ENCODE results near the gene RNF208.

Gene RNF208

GRCh38 chr9:137266585-137267453 lies 44.8 kb upstream of the RNF208 start:
- DNase-seq (ENCODE audit: extremely low read depth, low read depth) = no peak
- TF ChIP-seq, protein P1, sequence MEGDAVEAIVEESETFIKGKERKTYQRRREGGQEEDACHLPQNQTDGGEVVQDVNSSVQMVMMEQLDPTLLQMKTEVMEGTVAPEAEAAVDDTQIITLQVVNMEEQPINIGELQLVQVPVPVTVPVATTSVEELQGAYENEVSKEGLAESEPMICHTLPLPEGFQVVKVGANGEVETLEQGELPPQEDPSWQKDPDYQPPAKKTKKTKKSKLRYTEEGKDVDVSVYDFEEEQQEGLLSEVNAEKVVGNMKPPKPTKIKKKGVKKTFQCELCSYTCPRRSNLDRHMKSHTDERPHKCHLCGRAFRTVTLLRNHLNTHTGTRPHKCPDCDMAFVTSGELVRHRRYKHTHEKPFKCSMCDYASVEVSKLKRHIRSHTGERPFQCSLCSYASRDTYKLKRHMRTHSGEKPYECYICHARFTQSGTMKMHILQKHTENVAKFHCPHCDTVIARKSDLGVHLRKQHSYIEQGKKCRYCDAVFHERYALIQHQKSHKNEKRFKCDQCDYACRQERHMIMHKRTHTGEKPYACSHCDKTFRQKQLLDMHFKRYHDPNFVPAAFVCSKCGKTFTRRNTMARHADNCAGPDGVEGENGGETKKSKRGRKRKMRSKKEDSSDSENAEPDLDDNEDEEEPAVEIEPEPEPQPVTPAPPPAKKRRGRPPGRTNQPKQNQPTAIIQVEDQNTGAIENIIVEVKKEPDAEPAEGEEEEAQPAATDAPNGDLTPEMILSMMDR (IDR thresholded peaks at IDR 0.05; ENCODE audit: low read depth, low read length) = no peak

- DNase-seq (ENCODE audit: extremely low read depth, low read depth) = no peak
These were observed 44.1 kb upstream of the RNF208 start for GRCh38 chr9:137266162-137266527.

DNA sequence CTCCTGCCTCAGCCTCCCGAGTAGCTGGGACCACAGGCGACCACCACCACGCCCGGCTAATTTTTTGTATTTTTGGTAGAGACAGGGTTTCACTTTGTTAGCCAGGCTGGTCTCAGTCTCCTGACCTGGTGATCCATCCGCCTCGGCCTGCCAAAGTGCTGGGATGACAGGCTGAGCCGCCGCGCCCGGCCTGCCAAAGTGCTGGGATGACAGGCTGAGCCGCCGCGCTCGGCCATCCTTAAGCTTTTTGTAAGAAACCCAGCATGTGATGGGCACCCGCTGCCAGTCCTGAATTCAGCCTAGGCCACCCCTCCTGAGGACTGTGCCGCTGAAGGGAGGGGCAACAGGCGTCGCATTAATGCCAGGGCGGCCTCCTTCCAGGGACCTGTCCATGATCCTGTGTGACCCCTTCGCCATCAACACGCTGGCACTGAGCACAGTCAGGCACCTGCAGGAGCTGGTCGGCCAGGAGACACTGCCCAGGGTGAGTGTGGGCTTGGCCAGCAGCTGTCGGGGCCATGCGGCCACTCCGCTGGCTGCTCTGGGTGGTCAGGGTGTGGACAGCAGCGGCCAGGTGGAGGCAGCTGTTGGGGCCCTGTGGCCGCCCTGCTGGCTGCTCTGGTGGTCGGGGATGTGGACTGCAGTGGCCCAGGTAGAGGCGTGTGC lies 43.6 kb upstream of the RNF208 start:
- TF ChIP-seq, protein P1 (IDR thresholded peaks at IDR 0.05; ENCODE audit: low read depth, low read length) = no peak
- no peak for DNase-seq (ENCODE audit: extremely low read depth, low read depth)

More at GRCh38 chr9:137266162-137266527, 44.1 kb upstream of the RNF208 start:
- TF ChIP-seq, protein P1 (IDR thresholded peaks at IDR 0.05; ENCODE audit: low read depth, low read length) = no peak

DNA sequence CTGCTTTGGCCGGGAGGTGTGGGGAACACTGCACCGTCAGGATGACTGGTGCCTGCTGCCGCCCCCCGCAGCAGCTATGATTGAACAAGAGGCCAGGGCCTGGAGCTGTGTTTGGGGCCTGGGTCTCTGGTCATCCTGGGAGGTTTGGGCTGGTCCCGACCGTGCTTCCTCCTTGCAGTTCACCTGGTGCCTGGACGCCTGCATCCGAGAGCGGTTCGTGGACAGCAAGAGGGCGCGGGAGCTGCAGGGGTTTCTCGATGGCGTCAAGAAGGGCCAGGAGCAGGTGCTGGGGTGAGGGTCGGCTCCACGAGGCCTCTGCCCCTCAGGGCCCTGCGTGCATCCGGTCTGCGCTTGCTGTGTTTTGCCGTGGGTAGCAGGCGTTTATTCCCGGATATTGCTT lies 42.0 kb upstream of the RNF208 start:
- TF ChIP-seq, protein P1 (IDR thresholded peaks at IDR 0.05; ENCODE audit: low read depth, low read length) = no peak

DNA sequence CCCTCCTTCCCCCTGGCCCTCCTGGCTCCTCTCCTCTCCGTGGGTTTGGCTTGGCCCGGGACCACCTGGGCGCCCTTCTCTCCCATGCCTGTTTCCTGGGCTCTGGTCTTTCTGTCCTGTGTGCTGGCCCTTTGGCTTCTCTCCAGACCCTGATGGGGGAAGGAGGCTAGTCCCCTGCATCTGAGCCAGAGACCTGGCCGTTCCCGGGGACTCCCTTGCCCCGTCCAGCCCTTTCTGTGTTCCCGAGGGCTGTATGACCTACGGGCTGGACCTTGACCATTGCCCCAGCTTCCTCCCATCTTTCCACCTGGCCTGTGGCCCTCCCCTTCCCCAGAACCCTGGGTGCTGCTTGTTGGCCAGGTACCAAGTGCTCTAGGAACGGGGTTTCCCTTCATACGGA lies 41.5 kb upstream of the RNF208 start:
- TF ChIP-seq, protein P1 (IDR thresholded peaks at IDR 0.05; ENCODE audit: low read depth, low read length) = no peak
- no peak for DNase-seq (ENCODE audit: extremely low read depth, low read depth)

More for the DNA sequence above, 42.0 kb upstream of the RNF208 start:
- no peak for DNase-seq (ENCODE audit: extremely low read depth, low read depth)

GRCh38 chr9:137262909-137263285 lies 40.9 kb upstream of the RNF208 start:
- DNase-seq (ENCODE audit: extremely low read depth, low read depth) = no peak
- TF ChIP-seq, protein P1 (IDR thresholded peaks at IDR 0.05; ENCODE audit: low read depth, low read length) = no peak
